GOT3 (cell line): ENCODE data around the gene C3orf20.

ENCODE experiments used
- DNase-seq: peaks from one replicate; lab custom pipeline; 2025; ENCODE audit warnings: mixed read lengths; lab: John Stamatoyannopoulos, UW

The C3orf20 gene

DNA sequence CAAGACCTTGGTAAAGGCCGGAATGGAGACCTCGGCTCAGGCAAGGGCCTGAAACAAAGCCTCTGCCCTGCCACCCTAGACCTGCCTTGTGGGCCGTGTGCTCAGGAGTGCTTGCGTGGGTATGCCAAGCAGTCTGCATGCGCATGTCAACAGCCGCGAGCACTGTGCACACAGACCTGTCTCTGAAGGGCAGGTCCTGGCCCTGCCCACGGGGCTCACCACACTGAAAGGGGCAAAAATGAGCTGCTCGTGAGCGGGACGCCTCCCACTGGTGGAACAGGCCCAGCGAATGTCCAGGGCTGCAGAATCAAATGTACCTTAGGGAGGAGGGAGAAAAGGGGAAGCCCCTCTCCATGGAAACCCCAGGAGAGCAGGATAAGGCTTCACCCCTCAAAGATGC lies 99.5 kb downstream of the C3orf20 start:
- no peak for DNase-seq

DNA sequence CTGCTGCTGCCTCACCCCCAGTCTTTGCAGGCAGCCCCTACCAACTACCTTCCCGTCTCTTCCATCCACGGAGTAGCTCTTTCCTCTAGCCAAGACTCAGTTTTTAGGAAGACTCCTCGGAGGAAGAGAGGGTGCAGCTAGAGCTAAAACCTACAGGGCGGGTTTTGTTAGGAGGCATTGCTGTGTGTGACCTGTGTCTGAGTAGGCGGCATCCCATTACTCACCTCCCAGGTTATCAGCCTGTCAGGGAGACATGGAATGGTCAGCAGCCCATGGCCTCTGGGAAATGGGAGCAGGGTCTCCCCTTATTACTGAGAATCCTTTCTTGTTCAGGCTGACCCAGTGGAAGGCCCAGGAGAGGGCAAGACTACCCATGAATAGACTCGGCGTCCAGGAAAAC lies 100.1 kb downstream of the C3orf20 start:
- no peak for DNase-seq

DNA sequence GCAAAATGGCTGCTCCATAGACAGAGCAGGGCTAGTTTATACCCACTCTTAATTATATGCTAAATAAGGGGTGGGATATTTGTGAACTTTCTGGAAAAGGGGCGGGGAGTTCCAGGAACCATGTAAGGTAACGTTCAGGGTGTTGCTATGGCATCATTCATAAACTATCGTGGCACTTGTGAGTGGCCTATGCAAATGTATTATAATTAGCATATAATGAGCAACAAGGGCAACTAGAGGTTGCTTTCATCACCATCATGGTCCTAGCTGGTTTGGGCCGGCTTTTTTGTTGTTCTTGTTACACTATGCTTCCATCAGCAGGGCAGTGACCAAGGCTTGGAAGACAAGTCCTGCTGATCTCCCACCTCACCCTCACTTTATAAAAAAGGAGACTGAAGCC lies 100.6 kb downstream of the C3orf20 start:
- DNase-seq, result no peak

DNA sequence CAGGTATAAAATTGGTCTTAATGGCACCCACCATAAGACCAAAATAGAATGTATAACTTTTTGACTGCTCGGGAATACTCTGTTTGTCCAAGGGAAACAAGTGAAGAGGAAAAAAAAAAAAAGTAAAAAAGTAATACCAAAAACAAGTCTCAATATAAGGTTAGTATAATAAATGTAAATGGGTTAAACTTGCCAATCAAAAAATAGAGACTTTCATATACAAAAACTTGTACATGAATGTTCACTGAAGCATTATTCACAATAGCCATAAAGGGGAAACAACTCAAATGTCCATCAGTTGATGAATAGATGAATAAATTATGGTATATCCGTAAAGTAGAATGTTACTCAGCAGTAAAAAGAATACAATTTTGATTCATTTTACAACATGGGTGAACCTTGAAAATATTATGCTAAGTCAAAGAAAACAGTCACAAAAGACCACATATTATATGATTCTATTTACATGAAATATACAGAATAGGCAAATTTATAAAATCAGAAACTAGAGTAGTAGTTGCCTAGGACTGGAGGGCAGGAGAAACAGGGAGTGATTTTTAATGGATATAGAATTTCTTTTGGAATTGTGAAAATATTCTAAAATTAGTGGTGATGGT lies 104.2 kb downstream of the C3orf20 start:
- DNase-seq, result no peak

DNA sequence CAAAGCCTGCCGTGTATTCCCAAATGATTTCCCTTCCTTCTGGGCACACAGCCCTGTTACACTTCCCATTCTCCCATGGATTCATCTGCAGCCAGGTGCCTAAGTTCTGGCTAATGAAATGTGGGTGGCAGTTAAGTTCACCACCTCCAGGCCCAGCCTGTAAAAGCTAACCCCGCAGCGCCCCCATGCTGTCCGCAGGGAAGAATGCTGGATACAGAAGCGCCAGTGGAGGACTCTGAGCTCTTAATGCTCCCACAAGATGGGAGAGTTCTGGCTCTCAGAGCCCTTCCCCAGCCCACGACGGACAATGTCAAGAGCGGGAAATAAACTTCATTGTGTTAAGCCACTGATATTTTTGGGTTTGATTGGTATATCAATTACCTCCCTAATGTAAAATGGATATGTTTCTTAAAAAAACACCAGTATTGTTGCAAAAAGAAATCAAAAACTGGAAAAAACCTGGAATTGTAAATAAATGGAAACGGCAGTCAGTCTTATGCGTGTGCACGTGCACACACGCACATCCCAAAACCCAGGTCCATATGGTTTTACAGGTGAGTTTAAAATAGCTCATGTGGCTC lies 106.1 kb downstream of the C3orf20 start:
- no peak for DNase-seq

DNA sequence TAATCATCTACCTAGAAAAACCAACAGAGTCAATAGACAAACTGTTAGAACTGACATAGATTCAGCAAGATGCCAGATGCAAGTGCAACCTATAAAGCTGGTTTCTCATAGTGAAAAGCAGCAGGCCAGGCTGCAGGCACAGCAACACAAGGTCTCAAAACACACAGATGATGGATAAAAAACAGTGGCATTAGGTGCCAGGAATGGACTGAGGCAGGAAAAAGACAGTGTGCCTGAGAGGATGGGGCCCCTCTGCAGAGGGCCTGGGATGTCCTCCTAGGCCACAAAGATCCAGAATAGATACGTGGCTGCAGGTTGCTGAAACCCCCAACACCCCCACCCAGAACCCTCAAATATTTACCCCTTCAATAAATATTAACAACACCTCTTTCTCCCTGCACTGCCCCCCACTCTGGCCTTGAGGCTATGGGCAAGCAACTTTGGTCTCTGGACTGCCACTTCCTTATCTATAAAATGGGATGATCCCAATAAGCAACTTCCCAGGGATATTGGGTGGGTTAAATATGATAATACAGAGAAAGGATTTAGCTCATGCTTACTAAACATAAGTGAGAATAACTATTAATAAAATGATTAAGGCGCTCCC lies 108.6 kb downstream of the C3orf20 start:
- no peak for DNase-seq

DNA sequence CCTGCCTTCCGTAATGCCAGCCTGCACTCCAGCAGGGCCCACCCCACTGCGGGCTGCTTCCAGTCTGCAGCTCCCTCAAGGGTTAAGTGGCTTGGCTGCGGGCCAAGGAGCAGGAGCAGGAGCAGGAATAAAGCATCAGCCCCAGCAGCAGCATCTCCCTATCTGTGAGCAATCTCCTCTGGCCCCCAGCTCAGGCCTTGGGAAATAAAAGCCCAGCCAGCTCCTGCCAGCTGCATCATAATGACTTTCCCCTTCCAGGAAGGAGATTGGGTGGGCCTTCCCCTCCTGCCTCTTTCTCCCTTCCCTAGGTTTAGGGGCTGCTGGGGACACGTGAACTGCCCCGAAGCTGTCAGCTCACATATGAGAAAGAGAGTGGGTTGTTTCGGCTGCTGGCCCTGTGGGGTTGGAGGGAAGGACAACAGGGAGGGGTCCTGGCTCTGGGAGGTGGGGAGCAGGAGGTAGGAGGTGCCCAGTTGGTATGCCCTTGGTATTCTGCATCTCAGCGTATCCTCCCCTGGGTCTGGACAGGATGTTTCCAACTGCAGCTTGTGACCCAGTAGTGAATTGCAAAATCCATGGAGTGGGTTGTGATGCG lies 109.2 kb downstream of the C3orf20 start:
- no peak for DNase-seq

DNA sequence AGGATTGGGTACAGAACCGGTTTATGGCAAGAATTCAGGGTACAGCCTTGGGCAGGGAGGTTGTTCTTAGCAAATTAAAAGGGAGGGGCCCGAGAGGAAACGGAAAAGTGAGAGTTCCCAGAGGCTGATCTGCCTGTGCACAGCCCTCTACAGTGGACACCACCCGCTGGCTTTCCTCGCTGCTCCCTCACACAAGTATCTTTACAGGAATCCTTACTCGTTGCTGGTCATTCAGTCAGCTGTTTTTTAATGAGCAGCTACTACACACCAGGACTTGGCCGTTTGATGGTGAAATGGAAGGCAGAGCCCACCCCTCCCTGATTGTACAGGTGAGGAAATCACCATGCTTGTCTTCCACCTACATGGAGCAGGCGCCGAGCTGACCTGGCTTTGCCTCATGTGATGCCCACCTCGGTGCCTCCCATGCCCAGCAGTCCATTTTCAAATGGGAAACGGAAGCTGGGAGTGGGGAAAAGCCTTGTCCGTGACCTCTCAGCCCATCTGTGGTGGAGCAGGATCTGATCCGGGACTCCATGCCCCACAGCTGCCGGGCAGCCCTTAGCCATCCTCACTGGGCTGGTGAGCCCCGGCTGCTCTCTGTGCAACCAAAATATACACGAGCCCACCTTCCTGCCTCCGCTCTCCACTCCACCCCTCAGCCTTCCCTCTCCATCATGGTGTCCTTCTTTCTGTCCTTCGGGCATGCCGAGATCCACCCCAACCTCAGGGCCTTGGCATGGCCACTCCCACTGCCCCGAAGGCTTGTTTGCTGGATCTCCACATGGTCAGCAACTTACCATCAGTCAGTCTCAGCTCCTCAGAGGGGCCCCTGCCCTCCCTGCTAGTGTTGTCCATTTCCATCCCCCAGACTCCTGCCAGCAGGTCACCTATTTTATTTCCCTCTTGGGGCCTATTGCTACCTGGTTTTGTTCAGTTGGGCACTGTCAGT lies 110.5 kb downstream of the C3orf20 start:
- DNase-seq, result no peak

DNA sequence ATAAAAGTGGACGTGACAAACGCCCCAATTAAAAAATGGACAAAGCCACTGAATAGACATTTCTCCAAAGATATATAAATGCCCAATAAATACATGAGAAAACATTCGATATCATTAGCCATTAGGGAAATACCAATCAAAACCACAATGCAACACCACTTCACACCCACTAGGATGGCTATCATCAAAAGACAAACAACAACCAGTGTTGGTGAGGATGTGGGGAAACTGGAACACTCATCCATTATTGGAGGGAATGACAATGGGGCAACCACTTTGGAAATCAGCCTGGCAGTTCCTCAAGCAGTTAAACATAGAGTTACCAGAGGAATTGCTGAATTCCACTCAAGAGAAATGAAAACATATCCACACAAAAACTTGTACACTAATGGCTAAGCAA lies 111.4 kb downstream of the C3orf20 start:
- no peak for DNase-seq

DNA sequence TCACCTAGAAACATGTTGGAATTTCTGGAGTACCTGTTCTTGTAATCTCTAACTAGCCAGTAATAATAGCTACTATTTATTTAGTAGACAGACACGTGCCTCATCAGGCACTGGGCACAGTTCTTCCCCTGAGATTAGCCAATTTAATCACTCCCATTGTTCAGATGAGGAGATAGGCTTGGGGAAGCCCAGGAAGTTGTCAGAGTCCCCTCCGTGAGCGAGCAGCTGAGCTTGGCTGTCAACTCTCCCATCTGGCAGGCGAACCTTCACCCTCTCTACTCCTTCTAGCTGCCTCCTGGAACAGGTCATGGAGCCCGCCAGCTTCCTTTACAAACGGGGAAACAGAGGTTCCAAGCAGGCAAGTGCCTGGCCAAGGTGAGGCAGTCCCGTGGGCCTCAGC lies 112.7 kb downstream of the C3orf20 start:
- DNase-seq, result no peak

DNA sequence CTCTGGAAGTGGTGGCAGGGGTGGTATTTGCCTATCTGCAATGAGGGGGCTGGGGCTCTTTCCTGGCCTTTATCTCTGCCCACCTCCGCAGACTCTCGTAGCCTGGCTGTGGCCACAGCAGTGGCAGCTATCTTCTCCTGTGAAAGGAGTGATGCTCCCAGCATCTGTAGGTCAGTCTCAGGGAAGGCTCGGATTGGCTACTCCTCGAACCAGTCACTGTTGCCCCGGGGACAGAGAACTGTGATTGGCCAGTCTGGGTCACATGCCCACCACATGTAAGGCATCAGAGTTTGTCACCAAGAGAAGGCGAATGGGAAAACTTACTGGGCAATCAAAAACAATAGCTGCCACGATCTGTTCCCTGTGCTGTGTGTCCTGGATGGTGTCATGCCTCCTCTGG lies 113.7 kb downstream of the C3orf20 start:
- no peak for DNase-seq

DNA sequence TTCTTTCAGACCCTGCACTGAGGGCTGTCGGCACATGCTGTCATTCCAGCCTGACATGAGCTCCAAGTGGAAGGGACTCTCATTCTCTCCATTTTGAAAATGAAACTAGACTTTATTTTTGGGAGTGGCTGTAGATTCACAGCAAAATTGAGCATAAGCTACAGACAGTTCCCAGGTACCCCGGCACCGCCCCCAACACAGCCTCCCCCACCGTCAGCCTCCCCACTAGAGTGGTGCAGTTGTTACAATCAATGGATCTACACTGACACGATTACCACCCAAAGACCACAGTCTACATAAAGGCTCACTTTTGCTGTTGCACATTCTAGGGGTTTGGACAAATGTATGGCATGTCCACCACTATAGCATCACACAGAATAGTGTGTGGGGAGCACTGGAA lies 114.3 kb downstream of the C3orf20 start:
- DNase-seq, result no peak

DNA sequence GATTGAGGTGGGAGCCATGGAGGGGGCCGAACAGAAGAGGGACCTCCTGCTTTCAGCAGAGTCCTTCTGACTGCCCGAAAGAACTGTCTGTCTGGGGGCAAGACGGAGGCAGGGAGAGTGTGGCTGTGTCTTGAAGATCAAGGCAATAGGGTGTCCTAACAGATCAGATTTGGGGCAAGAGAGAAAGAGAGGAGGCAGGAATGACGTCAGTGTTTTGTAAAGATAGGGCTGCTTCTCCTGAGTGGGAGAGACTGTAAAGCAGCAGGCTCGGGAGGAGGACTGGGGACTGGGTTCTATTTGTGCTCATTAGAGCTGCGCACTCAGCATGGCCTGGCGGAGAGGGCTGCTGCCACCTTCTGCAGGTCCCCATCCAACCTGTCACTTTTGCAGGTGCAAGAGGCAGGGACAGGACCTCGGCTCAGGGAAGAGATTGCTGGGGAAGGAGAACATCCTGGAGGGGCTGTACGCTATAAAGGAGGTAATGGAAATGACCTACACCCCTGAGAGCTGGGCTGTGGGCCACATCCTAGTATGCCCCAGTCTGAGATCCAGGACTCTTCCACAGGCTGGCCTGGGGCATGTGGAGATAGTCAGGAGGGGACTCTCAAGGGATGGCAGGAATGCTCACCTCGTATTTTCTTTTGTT lies 114.8 kb downstream of the C3orf20 start:
- no peak for DNase-seq

DNA sequence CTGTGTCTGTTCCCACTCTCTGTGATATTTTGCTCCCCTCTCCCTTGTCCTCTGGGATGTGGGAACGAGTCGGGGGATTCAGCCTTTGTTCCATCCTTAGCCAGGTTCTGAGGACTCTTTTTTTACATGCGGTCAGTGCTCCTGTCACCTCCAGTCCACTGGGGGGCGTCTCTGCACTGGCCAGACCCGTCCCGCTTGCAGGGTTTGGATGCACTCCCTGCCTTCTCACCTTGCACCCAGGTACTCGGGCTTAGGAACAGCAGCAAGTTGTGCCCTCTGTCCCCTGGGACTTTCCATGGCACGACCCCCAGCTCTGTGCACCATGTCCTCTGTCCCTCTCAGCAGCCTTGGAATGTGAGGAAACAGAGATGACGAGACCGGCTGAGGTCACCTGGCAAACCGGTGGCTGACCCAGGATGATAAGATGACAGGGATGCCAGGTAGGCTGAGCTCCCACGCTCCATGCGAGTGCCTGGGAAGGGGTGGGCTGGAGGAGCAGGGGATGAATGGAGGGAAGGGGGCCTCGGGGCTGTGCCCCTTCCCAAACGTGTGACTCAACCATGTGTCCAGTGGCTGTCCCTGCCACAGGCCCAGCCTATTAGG lies 116.5 kb downstream of the C3orf20 start:
- no peak for DNase-seq

DNA sequence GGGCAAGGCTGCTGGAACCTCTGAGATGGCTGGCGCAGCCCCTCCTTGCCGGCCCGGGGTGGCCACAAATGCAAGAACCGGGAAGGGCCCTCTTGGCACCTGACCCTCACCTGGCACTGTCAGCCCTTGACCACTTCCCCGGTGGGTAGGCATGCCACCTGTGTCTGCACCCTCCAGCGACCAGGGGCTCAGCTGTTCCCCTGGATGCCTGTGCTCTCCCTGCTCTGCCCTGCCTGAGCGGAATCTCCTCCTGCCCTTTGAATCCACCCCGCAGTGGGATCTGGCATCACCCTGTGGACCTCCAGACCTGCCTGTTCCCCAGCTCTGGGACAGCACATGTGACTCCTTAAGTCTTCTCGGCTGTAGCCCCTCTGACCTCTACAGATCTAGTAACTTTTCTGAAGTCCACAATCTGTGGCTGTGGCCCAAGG lies 117.8 kb downstream of the C3orf20 start:
- no peak for DNase-seq

DNA sequence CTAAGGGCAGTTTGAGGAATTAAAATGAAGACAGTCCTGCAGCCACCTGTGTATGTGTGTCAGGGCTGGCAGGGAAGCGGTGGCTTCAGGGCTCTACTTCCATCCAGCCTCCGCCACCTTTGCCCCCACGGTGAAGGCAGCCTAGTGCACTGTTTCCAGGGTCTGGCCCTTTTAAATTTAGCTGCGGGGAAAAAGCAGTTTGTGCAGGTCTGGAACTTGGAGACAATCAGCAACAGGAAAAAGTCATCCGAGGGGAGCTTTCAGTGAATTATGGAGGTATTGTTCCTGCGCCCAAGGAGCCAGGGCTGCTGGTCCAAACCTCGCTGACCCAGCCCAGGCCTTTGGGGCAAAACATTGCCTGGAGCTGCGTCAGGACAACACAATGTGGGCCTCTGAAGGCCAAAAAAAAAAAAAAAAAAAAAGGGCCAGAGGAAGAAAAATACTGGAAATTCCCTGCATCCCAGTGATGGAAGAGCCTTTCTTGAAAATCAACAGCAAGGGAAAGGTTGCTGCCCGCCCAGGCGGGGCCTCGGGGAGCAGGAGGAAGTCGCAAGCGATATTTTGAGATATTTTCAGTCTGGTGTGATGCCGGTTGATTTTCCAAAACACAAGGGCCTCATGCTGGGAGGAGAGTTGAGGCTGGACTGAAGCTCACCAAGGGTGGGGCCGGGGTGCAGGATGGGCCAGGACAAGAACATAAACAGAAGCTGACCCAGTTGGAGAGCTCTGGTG lies 118.4 kb downstream of the C3orf20 start:
- no peak for DNase-seq

DNA sequence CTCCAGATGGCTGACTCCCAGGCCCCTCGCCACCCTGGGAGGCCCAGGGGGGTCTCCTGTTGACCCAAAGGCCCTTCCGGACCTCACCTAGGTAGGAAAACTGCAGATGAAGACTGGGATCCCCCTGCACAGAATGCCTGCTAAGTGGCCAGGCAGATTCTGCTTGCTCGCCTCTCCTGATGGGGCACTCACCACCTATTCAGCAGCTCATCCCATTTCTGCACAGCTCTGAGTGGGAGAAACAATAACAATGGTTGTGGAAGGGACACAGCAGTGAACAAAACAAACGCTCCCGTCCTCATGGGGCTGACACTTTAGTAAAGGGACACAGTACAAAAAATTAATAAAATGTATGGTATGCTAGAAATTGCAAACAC lies 118.9 kb downstream of the C3orf20 start:
- DNase-seq, result no peak

DNA sequence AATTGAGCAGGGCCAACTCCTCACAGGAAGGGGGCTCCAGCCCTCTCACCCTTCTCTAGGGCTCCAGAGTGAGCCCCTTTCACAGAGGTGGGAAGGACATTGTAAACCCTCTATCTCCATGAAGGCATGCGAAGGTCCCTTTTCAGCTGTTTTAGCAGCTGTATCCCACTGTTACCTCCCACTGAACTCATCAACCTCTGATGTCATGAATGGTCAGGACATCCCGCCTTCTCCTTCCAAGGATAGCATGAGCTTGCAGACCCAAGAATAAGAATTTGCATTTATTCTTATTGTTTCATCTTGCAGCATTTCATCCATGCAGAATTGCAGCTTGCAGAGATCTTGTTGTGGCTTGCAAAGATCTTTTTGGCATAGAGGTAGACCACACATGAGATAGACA lies 119.5 kb downstream of the C3orf20 start:
- DNase-seq, result no peak

DNA sequence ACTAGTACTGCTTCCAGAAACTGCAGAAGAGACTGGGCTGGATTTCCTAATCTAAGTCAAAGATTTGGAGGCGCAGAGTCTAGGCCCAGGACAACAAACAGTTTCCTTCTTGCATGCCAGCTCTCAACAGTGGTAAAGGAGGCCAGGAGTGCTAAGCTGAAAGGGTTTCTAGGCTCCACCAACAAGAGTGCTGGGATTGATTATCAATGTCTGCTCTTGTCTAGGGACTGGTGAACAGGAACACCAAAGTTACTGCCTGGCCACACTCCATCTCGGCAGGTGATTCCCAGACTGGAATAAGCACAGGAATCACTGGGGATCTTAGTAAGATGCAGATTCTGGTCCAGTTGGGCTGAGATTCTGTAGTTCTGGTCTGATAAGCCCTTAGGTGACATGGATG lies 121.1 kb downstream of the C3orf20 start:
- DNase-seq, result no peak

DNA sequence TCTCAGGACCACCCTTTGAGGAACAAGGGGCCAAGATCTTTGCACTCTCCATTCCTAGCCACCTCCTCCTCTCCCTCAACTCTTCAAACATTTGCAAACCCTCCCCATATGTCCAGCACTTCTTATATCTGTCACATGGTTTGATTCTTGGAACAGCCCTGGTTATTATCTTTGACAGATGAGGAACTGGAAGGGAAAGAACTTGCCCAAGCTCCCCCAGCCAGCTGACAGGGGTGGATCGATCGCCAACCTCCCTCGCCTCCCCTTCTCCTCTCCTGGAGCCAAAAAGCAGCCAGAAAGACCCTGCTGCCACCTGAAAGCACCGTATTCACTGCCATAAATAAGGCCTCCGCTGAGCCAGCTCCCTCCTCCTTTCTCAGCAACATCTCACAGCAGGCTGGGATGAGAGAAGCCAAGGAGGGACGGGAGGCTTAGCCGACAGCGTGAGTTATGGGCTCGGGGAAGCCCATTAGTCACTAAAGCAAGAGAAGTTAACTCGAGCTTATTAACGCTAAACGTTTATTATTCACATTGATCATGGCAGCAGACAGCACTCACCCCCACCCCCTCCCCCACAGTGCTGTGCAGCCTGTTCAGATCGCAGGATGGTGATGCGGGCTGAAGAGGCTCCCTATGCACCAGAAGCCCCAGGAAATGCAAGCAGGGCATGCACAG lies 121.6 kb downstream of the C3orf20 start:
- no peak for DNase-seq
